Brain microvascular endothelial cell (primary cell): ENCODE measurements around the gene HIC1.

ENCODE experiments used
- DNase-seq: peaks from one replicate; pipeline ENCODE4 v3.0.0-alpha.2; 2020
- H3K27ac ChIP-seq: fragments of 250-450 bp; sonication (Bioruptor Pico); 2 replicates; pipeline ENCODE4 v1.5.1; 2020; ENCODE audit warnings: mild to moderate bottlenecking, moderate library complexity
- H3K27me3 ChIP-seq: fragments of 250-450 bp; sonication (Bioruptor Pico); replicated peaks from 2 replicates; pipeline ENCODE4 v1.5.1; 2020; ENCODE audit warnings: mild to moderate bottlenecking
- H3K36me3 ChIP-seq: fragments of 250-450 bp; sonication (Bioruptor Pico); replicated peaks from 2 replicates; pipeline ENCODE4 v1.5.1; 2020; ENCODE audit warnings: mild to moderate bottlenecking
- H3K4me3 ChIP-seq: 2 replicates; pipeline ENCODE4 v1.5.1; 2011; ENCODE audit warnings: low read depth, mild to moderate bottlenecking, control low read depth, low read length, moderate library complexity
- CTCF ChIP-seq: IDR thresholded peaks from 2 replicates; pipeline ENCODE4 v1.5.1; 2011; ENCODE audit warnings: low read depth, mild to moderate bottlenecking, moderate library complexity, low read length, control low read depth, inconsistent platforms; ENCODE audit errors: missing control alignments
- in situ Hi-C: cut with HindIII; loops from 2 replicates; pipeline ENCODE4 v1.10.0; 2017; ENCODE audit warnings: low sequenced_read_pairs, low pct_ligation_motif_present

The HIC1 gene

GRCh38 chr17:2107506-2107905, 52.6 kb downstream of the HIC1 start:
- TF ChIP-seq CTCF: no peak
- H3K27ac ChIP-seq: no peak overlapping the region
- H3K27me3 ChIP-seq: no peaks in the 10 kb centered on the region
- no peaks in the 10 kb centered on the region for H3K36me3 ChIP-seq
- in situ Hi-C loops: no loop called here
- no peak overlapping the region for H3K4me3 ChIP-seq
- DNase-seq: no peak

- no peak for TF ChIP-seq CTCF
- Histone ChIP-seq H3K27ac (no peak overlapping the region), H3K36me3 (no peaks in the 10 kb centered on the region), H3K27me3 (no peaks in the 10 kb centered on the region), H3K4me3 (no peak overlapping the region)
- DNase-seq: no peak
- in situ Hi-C loops: no loop called here
These were observed 53.3 kb downstream of the HIC1 start for GRCh38 chr17:2108170-2108569.

GRCh38 chr17:2110436-2110835, 55.5 kb downstream of the HIC1 start:
- Histone ChIP-seq H3K4me3 (no peak overlapping the region), H3K36me3 (no peaks in the 10 kb centered on the region), H3K27me3 (no peaks in the 10 kb centered on the region), H3K27ac (no peak overlapping the region)
- TF ChIP-seq CTCF: no peak
- in situ Hi-C loops: no loop called here
- DNase-seq: no peak

- no peaks in the 10 kb centered on the region for H3K36me3 ChIP-seq
- DNase-seq: peak; percentile 71
These were observed 56.8 kb downstream of the HIC1 start for GRCh38 chr17:2111691-2112090.

More at GRCh38 chr17:2111691-2112090, 56.8 kb downstream of the HIC1 start:
- in situ Hi-C loops: no loop called here
- Histone ChIP-seq H3K4me3 (no peak overlapping the region), H3K27ac (peak overlapping the region; percentile 46), H3K27me3 (no peaks in the 10 kb centered on the region)
- no peak for TF ChIP-seq CTCF
